ENCODE results near the gene ITGB1BP1. TPM values are rescaled to one million over a fixed set of nuclear protein-coding genes. Genes with fewer than 3 reads are reported as not detected.

ITGB1BP1 gene
- total RNA-seq, 1 experiment from 2014 or later: 93.1 TPM

DNA sequence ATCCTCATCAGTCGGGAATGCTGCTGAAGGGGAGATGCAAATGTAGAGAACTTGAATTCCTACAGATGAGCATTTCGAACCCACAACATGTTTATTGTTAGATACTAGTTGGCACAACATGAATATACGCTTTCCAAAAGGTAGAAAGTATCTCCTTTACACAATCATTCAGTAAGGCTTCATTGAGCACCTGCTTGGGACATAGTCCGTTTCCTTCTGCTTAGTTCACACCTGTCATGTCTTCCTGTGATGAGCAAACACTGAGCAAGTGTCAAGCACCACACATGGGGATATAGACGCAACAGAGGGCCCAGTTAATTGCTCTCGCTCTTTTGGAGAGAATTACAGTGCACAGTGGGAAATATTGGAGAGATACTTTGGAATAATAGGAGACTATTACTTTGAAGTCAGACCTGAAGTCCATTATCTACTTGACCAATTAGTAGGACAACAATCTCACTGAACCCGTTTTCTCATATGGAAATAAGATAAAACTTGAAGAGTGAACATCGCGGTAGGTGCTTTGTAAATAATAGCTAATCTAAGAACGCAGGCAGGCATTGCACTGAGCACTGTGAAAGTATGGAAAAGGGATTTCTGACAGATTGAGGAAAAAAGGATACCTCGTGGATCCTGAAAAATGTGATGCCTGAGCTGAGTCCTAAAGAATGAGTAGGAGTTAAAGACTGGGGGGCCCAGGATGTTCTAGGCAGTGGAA lies 1.3 kb upstream of the ITGB1BP1 start:
- Mint-ChIP-seq H3K27ac (ENCODE audit: unreplicated experiment) (peak overlapping the region; percentile 83), H3K9me3 (ENCODE audit: low read depth, unreplicated experiment) (no peaks in the 10 kb centered on the region), H3K4me3 (ENCODE audit: low read depth, unreplicated experiment) (no peak overlapping the region), H3K4me1 (ENCODE audit: low read depth, unreplicated experiment) (peaks cover 23% of the 10 kb centered on the region), H3K27me3 (ENCODE audit: unreplicated experiment) (no peaks in the 10 kb centered on the region), H3K36me3 (ENCODE audit: insufficient read depth, unreplicated experiment) (peaks cover 25% of the 10 kb centered on the region)
- TF ChIP-seq, protein P1, sequence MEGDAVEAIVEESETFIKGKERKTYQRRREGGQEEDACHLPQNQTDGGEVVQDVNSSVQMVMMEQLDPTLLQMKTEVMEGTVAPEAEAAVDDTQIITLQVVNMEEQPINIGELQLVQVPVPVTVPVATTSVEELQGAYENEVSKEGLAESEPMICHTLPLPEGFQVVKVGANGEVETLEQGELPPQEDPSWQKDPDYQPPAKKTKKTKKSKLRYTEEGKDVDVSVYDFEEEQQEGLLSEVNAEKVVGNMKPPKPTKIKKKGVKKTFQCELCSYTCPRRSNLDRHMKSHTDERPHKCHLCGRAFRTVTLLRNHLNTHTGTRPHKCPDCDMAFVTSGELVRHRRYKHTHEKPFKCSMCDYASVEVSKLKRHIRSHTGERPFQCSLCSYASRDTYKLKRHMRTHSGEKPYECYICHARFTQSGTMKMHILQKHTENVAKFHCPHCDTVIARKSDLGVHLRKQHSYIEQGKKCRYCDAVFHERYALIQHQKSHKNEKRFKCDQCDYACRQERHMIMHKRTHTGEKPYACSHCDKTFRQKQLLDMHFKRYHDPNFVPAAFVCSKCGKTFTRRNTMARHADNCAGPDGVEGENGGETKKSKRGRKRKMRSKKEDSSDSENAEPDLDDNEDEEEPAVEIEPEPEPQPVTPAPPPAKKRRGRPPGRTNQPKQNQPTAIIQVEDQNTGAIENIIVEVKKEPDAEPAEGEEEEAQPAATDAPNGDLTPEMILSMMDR (IDR thresholded peaks at IDR 0.05; ENCODE audit: unreplicated experiment): no peak
- BruUV-seq (replicated peaks): no TSS peak
- CTCF ChIA-PET: no interaction called here
- intact Hi-C loops (cut with micrococcal nuclease; ENCODE audit: unreplicated experiment): no loop called here
- no peak for DNase-seq

DNA sequence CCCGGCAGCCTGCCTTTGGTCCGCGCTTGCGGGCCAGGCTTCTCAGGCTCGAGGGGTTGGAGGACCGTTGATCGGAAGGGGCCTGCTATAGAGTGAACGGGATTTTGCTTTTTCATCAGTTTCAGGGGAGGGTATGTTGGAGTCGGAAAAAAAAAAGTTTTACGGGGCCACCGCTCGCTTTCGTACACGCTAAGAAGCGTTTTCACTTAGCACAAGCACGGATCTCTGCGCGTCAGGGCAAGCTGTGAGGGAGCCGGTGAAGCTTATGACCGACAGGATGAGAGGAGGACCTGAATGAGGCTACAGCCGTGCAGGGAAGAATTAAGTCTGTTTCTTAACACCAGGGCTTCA lies 569 bp upstream of the ITGB1BP1 start:
- Mint-ChIP-seq H3K9me3 (ENCODE audit: low read depth, unreplicated experiment) (no peaks in the 10 kb centered on the region), H3K36me3 (ENCODE audit: insufficient read depth, unreplicated experiment) (peaks cover 25% of the 10 kb centered on the region), H3K4me1 (ENCODE audit: low read depth, unreplicated experiment) (peaks cover 23% of the 10 kb centered on the region), H3K27me3 (ENCODE audit: unreplicated experiment) (no peaks in the 10 kb centered on the region), H3K27ac (ENCODE audit: unreplicated experiment) (peak overlapping the region; percentile 83), H3K4me3 (ENCODE audit: low read depth, unreplicated experiment) (no peak overlapping the region)
- CTCF ChIA-PET: no interaction called here
- TF ChIP-seq, protein P1 (IDR thresholded peaks at IDR 0.05; ENCODE audit: unreplicated experiment): no peak
- TSS peak; percentile 86 for BruUV-seq (replicated peaks)
- DNase-seq: no peak
- intact Hi-C loops (cut with micrococcal nuclease; ENCODE audit: unreplicated experiment): no loop called here

GRCh38 chr2:9422321-9423099 lies 818 bp downstream of the ITGB1BP1 start:
- TF ChIP-seq, protein P1 (IDR thresholded peaks at IDR 0.05; ENCODE audit: unreplicated experiment): no peak
- Mint-ChIP-seq H3K4me3 (ENCODE audit: low read depth, unreplicated experiment) (no peak overlapping the region), H3K36me3 (ENCODE audit: insufficient read depth, unreplicated experiment) (peaks cover 38% of the 10 kb centered on the region), H3K9me3 (ENCODE audit: low read depth, unreplicated experiment) (no peaks in the 10 kb centered on the region), H3K27ac (ENCODE audit: unreplicated experiment) (peak overlapping the region; percentile 11), H3K27me3 (ENCODE audit: unreplicated experiment) (no peaks in the 10 kb centered on the region), H3K4me1 (ENCODE audit: low read depth, unreplicated experiment) (peaks cover 23% of the 10 kb centered on the region)
- CTCF ChIA-PET: no interaction called here
- intact Hi-C loops (cut with micrococcal nuclease; ENCODE audit: unreplicated experiment): no loop called here
- BruUV-seq (replicated peaks): no TSS peak
- DNase-seq: peak; percentile 36

GRCh38 chr2:9420495-9420894 lies 2.8 kb downstream of the ITGB1BP1 start:
- peaks cover 38% of the 10 kb centered on the region for H3K36me3 Mint-ChIP-seq (ENCODE audit: insufficient read depth, unreplicated experiment)
- H3K27me3 Mint-ChIP-seq (ENCODE audit: unreplicated experiment): no peaks in the 10 kb centered on the region
- H3K4me3 Mint-ChIP-seq (ENCODE audit: low read depth, unreplicated experiment): no peak overlapping the region
- no peak overlapping the region for H3K27ac Mint-ChIP-seq (ENCODE audit: unreplicated experiment)
- no peaks in the 10 kb centered on the region for H3K9me3 Mint-ChIP-seq (ENCODE audit: low read depth, unreplicated experiment)
- TSS peak; percentile 25 for BruUV-seq (replicated peaks)
- intact Hi-C loops (cut with micrococcal nuclease; ENCODE audit: unreplicated experiment): no loop called here
- CTCF ChIA-PET: no interaction called here
- peaks cover 23% of the 10 kb centered on the region for H3K4me1 Mint-ChIP-seq (ENCODE audit: low read depth, unreplicated experiment)
- DNase-seq: no peak
- TF ChIP-seq, protein P1 (IDR thresholded peaks at IDR 0.05; ENCODE audit: unreplicated experiment): no peak
